Astrocyte (in vitro differentiated cells and primary cell): Measurements from ENCODE around the gene SPSB1. TPM values are rescaled to one million over a fixed set of nuclear protein-coding genes. Genes with fewer than 3 reads are reported as not detected.

Experiments used
- DNase-seq: peaks from one replicate; pipeline ENCODE4 v3.0.0-alpha.2; 2010; ENCODE audit warnings: low read depth
- FAIRE-seq: peaks from 2 replicates; lab custom pipeline; 2011; peaks lifted over from hg19 to GRCh38; lab: Jason Lieb, UNC
- H2AFZ ChIP-seq: 2 replicates; pipeline ENCODE4 v1.6.0; 2012; ENCODE audit warnings: low read depth, low read length, inconsistent platforms
- H3K27ac ChIP-seq: 2 replicates; pipeline ENCODE4 v1.5.1; 2011; ENCODE audit warnings: low read depth, low read length, inconsistent platforms
- H3K27me3 ChIP-seq: 2 replicates; pipeline ENCODE4 v1.6.0; 2011; ENCODE audit warnings: low read length, inconsistent platforms; ENCODE audit not compliant: insufficient read depth
- H3K36me3 ChIP-seq: 2 replicates; pipeline ENCODE4 v1.5.1; 2011; ENCODE audit warnings: low read length, inconsistent platforms; ENCODE audit not compliant: insufficient read depth
- H3K4me1 ChIP-seq: 2 replicates; pipeline ENCODE4 v1.5.1; 2011; ENCODE audit warnings: low read length, inconsistent platforms; ENCODE audit not compliant: insufficient read depth
- H3K4me2 ChIP-seq: 2 replicates; pipeline ENCODE4 v1.6.0; 2012; ENCODE audit warnings: low read length, inconsistent platforms
- H3K4me3 ChIP-seq: 2 replicates; pipeline ENCODE4 v1.5.1; 2011; ENCODE audit warnings: low read depth, mild to moderate bottlenecking, low read length, inconsistent platforms; ENCODE audit not compliant: insufficient read depth
- H3K79me2 ChIP-seq: 2 replicates; pipeline ENCODE4 v1.6.0; 2012; ENCODE audit warnings: mild to moderate bottlenecking, low read length, inconsistent platforms; ENCODE audit not compliant: insufficient read depth
- H3K9ac ChIP-seq: 2 replicates; pipeline ENCODE4 v1.6.0; 2012; ENCODE audit warnings: mild to moderate bottlenecking, low read length, inconsistent platforms
- H3K9me3 ChIP-seq: 2 replicates; pipeline ENCODE4 v1.5.1; 2012; ENCODE audit warnings: low read depth, mild to moderate bottlenecking, low read length, inconsistent platforms; ENCODE audit not compliant: insufficient read depth
- H4K20me1 ChIP-seq: 2 replicates; pipeline ENCODE4 v1.6.0; 2012; ENCODE audit warnings: low read length, inconsistent platforms; ENCODE audit not compliant: insufficient read depth
- H3K27ac Mint-ChIP-seq: one replicate; pipeline ENCODE4 v1.8.0; 2021; ENCODE audit warnings: mild to moderate bottlenecking, mixed read lengths; ENCODE audit not compliant: unreplicated experiment
- H3K27me3 Mint-ChIP-seq: one replicate; pipeline ENCODE4 v1.8.0; 2021; ENCODE audit warnings: low read depth, mixed read lengths; ENCODE audit not compliant: unreplicated experiment
- H3K36me3 Mint-ChIP-seq: one replicate; pipeline ENCODE4 v1.8.0; 2021; ENCODE audit warnings: low read depth, mixed read lengths; ENCODE audit not compliant: unreplicated experiment
- H3K4me1 Mint-ChIP-seq: one replicate; pipeline ENCODE4 v1.8.0; 2021; ENCODE audit warnings: low read depth, mixed read lengths; ENCODE audit not compliant: unreplicated experiment
- H3K4me3 Mint-ChIP-seq: one replicate; pipeline ENCODE4 v1.8.0; 2021; ENCODE audit warnings: mild to moderate bottlenecking, moderate library complexity, mixed read lengths; ENCODE audit not compliant: unreplicated experiment
- H3K9me3 Mint-ChIP-seq: one replicate; pipeline ENCODE4 v1.8.0; 2021; ENCODE audit warnings: mild to moderate bottlenecking, mixed read lengths; ENCODE audit not compliant: unreplicated experiment
- CTCF ChIP-seq: IDR thresholded peaks from 2 replicates; pipeline ENCODE4 v1.5.1; 2011; ENCODE audit warnings: low read depth, mild to moderate bottlenecking, inconsistent platforms, low read length, moderate library complexity; ENCODE audit not compliant: insufficient read depth
- EZH2 ChIP-seq: IDR thresholded peaks from 2 replicates; pipeline ENCODE4 v1.6.1; 2012; ENCODE audit warnings: mild to moderate bottlenecking, low read length, inconsistent platforms; ENCODE audit not compliant: insufficient read depth
- total RNA-seq: library from RNA; stranded (reverse); gene quantifications from 2 replicates; pipeline ENCODE4 v1.2.1, GENCODE V29; 2021

SPSB1 gene
- total RNA-seq, 1 donor from 2014 or later, result 53.5 TPM

DNA sequence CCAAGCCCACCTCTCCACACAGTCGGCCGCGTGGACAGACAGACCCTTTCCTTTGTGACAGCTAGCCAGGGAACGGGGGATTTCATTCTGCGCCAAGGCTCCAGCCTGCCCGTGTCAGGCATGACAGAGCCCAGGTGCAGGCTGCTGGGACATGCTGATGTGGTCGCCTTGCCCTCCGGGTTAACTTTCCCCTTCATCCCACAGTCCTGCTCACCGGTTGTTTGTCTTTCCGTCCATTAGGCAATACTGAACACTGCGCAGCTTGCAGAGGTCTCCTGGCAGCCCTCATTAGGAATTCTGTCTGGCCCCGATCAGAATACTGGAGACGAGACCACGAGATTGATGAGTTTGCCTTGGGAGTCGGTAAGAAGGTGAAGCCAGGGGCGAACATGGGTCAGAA, 62.8 kb downstream of the SPSB1 start:
- H3K27me3 ChIP-seq, result no peaks in the 10 kb centered on the region
- H3K4me1 ChIP-seq, result peaks cover 12% of the 10 kb centered on the region
- TF ChIP-seq CTCF (no peak), EZH2 (no peak)
- FAIRE-seq (no peak), DNase-seq (no peak)
- H3K4me3 ChIP-seq, result no peak overlapping the region
- H3K27ac ChIP-seq, result no peak overlapping the region
- peaks cover 19% of the 10 kb centered on the region for H3K36me3 ChIP-seq
- no peak overlapping the region for H3K4me3 Mint-ChIP-seq
- H3K9me3 Mint-ChIP-seq, result no peaks in the 10 kb centered on the region
- no peak overlapping the region for H3K4me2 ChIP-seq
- H4K20me1 ChIP-seq, result peaks cover 94% of the 10 kb centered on the region
- H3K4me1 Mint-ChIP-seq, result peaks cover 17% of the 10 kb centered on the region
- peaks cover 31% of the 10 kb centered on the region for H3K36me3 Mint-ChIP-seq
- no peak overlapping the region for H3K9ac ChIP-seq
- no peaks in the 10 kb centered on the region for H3K9me3 ChIP-seq
- H3K79me2 ChIP-seq, result peaks cover 96% of the 10 kb centered on the region
- no peaks in the 10 kb centered on the region for H3K27me3 Mint-ChIP-seq
- no peak overlapping the region for H3K27ac Mint-ChIP-seq
- H2AFZ ChIP-seq, result no peak overlapping the region

GRCh38 chr1:9356021-9356420, 63.3 kb downstream of the SPSB1 start:
- Mint-ChIP-seq H3K27me3 (no peaks in the 10 kb centered on the region), H3K4me1 (peaks cover 12% of the 10 kb centered on the region), H3K27ac (no peak overlapping the region), H3K36me3 (peaks cover 31% of the 10 kb centered on the region), H3K9me3 (no peaks in the 10 kb centered on the region), H3K4me3 (no peak overlapping the region)
- DNase-seq (no peak), FAIRE-seq (no peak)
- Histone ChIP-seq H3K4me1 (peaks cover 7% of the 10 kb centered on the region), H4K20me1 (peaks cover 93% of the 10 kb centered on the region), H2AFZ (no peak overlapping the region), H3K27me3 (no peaks in the 10 kb centered on the region), H3K36me3 (peaks cover 19% of the 10 kb centered on the region), H3K27ac (no peak overlapping the region), H3K9ac (no peak overlapping the region), H3K4me3 (no peak overlapping the region), H3K9me3 (no peaks in the 10 kb centered on the region), H3K79me2 (peaks cover 96% of the 10 kb centered on the region), H3K4me2 (no peak overlapping the region)
- TF ChIP-seq CTCF (no peak), EZH2 (no peak)

DNA sequence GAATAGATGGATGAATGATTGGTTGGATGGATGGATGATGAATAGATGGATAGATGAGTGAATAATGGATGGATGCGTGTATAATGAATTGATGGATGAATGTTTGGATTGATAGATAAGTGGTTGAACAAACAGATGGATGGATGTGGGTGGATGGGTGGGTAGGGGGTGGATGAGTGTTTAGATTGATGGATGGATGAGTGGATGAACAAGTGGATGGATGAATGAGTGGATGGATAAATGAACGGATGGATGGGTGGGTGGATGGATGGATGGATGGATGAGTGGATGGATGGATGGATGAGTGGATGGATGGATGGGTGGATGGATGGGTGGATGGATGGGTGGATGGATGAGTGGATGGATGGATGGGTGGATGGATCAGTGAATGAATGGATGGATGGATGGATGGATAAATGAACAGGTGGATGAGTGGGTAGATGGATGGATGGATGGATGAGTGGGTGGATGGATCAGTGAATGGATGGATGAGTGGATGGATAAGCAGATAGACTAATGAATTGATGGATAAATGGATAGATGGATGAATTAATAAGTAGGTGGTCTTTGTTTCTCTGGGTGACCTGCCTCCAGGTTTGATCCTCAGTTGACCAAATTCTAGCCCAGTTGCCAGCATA, 64.3 kb downstream of the SPSB1 start:
- FAIRE-seq, result no peak

More for the DNA sequence above, 64.3 kb downstream of the SPSB1 start:
- Mint-ChIP-seq H3K4me1 (peaks cover 7% of the 10 kb centered on the region), H3K9me3 (no peaks in the 10 kb centered on the region), H3K4me3 (no peak overlapping the region), H3K36me3 (peaks cover 29% of the 10 kb centered on the region), H3K27ac (no peak overlapping the region), H3K27me3 (no peaks in the 10 kb centered on the region)
- TF ChIP-seq CTCF (no peak), EZH2 (no peak)
- Histone ChIP-seq H2AFZ (no peak overlapping the region), H3K9ac (no peak overlapping the region), H3K4me3 (no peak overlapping the region), H3K27me3 (no peaks in the 10 kb centered on the region), H4K20me1 (peaks cover 93% of the 10 kb centered on the region), H3K79me2 (peaks cover 96% of the 10 kb centered on the region), H3K4me2 (no peak overlapping the region), H3K36me3 (peaks cover 19% of the 10 kb centered on the region), H3K4me1 (no peaks in the 10 kb centered on the region), H3K27ac (no peak overlapping the region), H3K9me3 (no peaks in the 10 kb centered on the region)
- no peak for DNase-seq
